SKM-1 treated with dmso at 0.1 percent for 144 hours (cell line): ENCODE results near the gene METAP1.
"Not testable (repeated sequence)": the region's sequence is repeated elsewhere in the genome, so short reads cannot be mapped to it uniquely, and the experiment has no call there.

Experiments
- DNase-seq: peaks from one replicate; lab custom pipeline; 2025; ENCODE audit not compliant: unreplicated experiment; lab: John Stamatoyannopoulos, UW

The METAP1 gene

DNA sequence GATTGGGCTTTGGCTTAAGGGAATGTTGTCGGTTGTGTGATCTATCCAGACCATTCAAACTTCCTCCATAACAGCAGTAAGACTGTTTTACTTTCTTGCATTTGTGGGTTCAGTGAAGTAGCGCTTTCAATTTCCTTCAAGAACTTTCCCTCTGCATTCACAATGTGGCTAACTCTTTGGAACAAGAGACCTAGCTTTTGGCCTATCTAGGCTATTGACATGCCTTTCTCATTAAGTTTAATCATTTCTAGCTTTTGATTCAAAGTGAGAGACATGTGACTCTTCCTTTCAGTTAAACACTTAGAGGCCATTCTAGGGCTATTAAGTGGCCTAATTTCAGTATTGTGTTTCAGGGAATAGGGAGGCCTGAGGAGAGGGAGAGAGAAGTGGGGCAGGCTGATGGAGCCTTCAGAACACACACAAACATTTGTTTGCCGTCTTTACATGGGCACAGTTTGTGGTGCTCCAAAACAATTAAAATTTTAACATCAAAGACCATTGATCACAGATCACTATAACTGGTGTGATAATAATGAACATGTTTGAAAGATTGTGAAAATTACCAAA, 59.0 kb downstream of the METAP1 start:
- DNase-seq: no peak

DNA sequence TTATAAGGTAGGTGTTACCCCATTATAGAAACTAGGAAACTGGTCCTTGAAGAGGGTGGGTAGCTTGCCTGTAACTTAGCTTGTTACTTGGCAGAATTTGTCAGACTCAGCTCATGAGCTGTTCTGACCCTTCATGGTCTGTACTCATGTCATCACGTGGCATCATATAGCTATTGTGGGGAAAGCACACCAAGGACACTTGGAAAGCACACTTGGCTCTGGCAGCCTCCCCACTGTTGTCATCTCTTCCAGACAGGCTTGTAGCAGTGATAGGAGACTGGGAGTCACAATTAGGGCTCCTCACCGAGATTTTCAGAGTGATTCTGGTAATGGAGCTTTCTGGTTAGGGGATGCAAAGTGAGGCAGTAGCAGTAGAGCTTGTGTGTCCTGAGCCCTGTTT, 62.7 kb downstream of the METAP1 start:
- no peak for DNase-seq

DNA sequence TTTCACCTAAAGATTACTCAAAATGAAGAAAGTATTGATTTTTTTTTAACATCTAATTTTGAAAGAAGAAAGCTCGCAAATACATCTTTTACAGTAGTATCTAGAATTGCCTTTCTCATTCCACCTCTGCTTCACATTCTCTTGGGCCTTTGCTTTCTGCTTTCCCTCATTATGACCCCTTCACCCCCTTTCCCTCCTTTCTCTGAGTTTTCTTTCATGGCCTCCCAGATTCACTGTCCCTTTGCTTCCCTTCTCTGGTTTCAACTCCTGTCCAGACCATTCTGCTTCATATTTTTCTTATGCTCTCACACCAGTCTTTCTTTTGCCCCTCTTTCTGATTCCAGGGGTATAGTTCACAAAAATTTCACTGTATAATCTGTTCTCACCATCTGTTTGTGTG, 64.0 kb downstream of the METAP1 start:
- no peak for DNase-seq

DNA sequence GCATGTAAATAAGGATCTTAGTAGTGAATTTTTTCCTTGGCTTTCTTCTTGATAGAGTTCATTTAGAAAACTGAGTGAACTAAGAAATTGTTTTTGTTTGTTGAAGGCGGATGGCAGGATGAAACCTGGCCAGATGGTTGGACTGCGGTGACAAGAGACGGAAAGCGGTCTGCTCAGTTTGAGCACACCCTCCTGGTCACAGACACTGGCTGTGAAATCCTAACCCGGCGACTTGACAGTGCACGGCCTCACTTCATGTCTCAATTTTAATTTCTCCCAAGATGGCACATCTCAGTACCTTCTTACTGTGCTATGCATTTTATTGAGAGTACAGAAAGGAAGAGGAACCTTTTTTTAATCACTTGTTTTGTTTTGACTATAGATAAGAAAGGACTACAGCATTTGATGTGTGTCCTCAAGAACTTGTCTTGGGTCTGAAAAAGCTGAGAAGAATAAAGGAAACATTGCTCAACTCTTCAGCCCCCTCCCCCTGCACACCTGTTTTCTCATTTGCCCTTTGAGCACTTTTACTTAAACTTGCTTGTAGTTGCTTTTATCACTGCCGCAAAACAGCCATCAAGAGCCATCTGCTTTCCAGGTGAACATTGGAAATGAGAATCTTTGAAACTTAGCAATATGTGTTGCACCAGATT, 65.7 kb downstream of the METAP1 start:
- DNase-seq: no peak

DNA sequence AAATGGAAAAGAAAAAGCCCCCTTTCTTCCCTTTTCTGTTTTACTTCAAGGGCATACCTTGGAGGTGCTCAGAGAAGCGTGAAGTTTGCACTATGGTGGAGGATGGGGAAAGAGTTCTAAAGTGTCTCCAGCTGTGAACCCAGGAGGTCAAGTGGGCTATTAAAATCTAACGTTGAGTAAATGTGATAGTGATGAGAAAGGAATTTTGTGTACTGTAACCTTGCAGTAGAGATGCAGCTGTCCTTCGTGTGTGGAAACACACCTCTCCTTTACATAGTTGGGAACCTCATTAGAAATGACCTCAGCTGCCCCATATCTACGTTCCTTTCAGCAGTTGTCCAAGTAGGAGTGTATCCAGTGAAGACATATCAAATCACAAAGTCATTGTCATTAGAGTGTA, 66.6 kb downstream of the METAP1 start:
- no peak for DNase-seq

DNA sequence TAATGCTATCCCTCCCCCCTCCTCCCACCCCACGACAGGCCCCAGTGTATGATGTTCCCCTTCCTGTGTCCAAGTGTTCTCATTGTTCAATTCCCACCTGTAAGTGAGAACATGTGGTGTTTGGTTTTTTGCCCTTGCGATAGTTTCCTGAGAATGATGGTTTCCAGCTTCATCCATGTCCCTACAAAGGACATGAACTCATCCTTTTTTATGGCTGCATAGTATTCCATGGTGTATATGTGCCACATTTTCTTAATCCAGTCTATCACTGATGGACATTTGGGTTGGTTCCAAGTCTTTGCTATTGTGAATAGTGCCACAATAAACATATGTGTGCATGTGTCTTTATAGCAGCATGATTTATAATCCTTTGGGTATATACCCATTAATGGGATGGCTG, 70.0 kb downstream of the METAP1 start:
- DNase-seq: not testable (repeated sequence)

DNA sequence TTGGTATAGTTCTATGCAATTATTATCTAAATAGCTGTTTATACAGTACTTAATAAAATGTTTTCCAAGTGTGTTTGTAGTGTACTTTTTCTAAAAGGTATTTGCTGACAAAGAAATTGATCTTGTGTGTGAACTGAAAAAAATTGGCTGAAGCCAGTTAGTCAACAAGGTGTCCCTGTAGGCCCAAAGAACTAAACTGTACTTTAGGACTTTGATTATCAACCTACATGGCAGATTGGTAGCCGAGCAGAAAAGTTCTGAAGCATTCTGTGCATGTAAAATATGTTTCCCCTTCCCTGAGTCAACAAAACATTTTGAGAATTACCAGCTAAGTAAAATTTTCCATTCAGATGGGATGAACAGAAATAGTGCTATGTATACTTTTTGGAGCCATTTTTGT, 72.1 kb downstream of the METAP1 start:
- no peak for DNase-seq

DNA sequence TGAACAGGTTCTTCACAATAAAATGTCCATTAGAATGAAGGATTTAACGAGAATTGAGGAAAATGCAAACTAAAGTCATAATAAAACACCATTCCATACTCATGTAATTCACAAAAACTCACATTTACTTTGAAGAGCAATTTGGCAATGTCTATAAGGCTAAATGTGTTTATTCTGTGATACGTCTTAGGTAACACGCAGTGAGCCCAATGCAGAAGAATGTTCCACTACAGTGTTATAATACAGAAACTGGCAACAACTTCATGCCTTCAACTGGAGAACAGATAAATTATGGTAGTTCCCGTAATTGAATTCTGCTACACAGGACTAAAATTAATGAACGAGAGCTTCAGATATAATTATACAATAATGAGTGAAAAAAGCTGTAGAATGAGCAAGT, 75.6 kb downstream of the METAP1 start:
- no peak for DNase-seq

DNA sequence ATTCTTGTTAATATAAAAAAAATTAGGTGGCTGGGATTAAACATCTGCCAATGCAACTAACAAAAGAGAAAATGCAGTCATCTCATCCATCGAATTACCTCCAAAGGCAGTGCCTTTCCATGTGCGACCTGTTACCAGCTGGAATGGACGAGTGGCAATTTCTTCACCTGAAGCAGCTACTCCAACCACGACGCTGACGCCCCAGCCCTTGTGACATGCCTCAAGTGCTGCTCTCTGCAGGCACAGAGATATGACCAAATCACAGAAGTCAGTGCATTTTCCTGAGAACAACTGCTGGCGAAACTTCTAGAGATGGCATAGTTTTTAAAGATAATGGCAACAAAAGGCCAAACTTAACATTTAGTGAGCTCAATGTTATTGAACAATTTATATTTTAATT, 79.3 kb downstream of the METAP1 start:
- DNase-seq: no peak

DNA sequence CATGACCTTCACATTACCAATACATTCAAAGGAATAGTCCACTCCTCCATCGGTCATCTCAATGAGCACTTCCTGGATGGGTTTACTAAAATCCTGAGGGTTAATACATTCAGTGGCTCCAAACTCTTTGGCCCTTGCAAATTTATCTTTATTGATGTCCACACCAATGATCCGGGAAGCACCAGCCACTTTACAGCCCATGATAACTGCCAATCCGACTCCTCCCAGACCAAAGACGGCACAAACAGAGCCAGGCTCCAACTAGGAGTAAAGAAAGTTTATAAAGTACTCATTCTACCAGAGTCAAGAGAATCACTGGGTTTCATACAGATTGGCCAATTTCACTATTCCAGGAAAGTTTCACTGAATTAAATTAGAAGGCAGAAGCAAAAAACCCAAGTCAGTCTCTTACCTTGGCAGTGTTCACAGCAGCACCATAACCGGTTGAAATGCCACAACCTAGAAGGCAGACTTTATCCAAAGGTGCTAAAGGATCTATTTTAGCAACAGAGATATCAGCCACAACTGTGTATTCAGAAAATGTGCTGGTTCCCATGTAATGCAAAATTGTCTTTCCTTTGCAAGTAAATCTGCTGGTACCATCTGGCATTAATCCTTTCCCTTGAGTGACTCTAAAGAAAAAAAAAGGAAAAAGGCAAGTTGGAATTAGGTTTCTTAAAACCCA, 80.9 kb downstream of the METAP1 start:
- no peak for DNase-seq

DNA sequence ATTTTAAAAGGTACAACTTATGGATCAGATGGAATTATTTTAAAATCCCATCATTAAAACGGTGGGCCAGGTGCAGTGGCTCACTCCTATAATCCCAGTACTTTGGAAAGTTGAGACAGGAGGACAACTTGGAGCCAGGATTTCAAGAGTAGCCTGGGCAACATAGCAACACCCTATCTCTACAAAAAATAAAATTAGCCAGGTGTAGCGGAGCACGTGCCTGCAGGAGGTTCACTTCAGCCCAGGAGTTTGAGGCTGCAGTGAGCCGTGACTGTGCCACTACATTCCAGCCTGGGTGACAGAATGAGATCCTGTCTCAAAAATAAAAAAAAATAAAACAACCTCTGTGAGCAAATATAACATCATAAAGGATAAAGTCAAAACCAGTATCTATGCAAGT, 81.7 kb downstream of the METAP1 start:
- no peak for DNase-seq

DNA sequence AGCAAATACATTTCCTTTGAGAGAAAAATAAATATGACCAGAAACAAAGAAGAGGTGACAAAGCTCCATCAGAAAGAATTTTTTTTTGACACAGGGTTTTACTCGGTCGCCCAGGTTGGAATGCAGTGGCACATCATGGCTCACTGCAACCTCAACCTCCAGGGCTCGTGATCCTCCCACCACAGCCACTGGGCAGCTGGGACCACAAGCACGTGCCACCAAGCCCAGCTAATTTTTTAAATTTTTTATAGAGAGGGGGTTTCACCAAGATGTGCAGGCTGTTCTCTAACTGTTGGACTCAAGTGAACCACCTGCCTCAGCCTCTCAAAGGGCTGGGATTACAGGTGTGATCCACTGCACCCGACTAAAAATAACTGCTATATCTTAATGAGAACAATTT, 82.8 kb downstream of the METAP1 start:
- DNase-seq: no peak

DNA sequence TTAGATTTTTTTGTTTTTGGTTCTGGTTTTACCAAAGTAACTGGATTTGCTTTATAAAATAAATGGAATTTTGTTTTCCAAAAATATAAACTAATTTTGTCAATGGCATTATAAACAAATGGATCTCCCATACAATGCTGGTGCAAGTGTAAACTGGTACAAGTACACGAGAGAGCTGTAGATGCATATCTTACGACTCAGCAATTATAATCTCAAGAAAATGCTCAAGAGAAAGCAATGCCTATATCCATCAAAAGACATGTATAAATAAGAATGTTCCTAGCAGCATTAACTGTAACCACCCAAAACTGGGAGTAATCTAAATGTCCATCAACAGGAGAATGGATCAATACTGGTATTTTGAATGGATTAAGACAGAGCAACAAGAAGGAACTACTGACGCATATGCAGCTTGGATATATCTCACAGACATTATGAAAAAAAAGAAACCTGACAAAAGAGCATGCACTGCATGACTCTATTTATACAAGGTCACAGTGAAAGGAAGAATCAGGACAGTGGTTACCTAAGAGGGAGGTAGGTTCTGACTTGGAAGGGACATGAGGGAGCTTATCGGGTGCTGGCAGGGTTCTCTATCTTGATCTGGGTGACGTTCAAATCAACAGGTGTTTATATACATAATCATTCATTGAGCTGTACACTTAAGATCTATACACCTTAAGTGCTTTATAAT, 83.6 kb downstream of the METAP1 start:
- DNase-seq: no peak

DNA sequence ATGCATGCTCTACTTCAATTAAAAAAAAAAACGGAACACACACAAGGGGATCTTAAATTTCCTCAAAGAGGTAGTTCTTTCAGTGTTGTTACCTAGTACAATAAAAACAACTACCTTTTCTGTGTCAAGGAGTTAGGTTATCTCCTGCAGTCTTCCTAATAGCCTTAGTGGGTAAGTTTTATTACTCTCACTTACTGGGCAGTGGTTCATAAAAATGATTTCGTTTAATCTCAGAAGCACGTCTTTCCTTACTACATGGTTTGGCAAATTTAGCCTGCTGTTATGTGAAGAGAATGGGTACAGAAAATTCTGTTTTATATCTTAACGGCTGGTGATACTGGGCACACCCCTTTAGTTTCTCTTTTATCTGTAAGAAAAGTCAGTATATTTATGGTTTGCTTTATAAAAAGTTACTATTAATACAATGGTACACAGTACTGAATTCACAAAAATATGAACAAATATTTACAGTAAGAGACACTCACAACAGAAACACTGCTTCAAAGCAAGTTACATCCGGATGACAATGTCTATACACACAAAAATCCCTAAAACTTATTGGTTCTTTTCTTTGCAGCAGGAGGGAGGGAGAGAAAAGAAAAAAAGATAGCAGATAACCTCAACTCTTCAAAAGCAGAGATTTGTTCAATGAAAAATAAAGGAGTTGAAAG, 84.2 kb downstream of the METAP1 start:
- no peak for DNase-seq

DNA sequence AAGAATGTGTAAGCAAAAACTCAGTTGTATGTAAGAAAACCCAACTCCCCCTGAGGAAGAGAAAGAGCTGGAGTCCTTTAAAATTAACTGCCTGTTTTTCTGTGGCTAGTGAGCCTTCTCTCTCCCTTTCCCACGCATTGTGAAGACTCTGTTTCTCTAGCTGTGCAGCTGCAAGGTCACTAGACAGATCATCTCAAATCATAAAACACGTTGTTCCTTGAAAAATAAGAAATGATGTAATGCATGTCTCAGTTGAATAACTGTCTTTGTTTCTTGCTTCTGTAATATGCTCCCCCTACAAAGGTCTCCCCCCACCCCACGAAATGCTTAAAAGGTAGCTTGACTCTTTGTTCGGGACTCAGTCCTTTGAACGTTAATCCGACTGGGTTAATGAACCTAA, 85.3 kb downstream of the METAP1 start:
- DNase-seq: not testable (repeated sequence)

DNA sequence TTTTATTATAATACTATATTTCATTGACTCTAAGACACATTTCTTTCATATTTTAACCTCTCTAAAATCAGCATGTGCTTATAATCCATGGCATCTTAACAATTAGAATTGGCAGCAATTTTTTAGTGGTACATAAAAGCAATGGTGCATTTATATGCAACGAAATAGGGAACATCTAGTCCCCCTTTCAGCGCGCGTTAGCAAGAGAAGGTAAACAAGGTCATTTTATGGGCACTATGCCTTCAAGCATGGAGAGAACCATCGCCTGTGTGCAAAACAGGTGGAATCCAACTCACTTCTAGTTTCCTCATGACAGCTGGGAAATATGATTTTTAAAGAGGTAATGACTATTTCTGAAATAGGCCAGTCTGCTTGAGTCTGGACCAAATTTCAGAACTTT, 86.7 kb downstream of the METAP1 start:
- DNase-seq: no peak

DNA sequence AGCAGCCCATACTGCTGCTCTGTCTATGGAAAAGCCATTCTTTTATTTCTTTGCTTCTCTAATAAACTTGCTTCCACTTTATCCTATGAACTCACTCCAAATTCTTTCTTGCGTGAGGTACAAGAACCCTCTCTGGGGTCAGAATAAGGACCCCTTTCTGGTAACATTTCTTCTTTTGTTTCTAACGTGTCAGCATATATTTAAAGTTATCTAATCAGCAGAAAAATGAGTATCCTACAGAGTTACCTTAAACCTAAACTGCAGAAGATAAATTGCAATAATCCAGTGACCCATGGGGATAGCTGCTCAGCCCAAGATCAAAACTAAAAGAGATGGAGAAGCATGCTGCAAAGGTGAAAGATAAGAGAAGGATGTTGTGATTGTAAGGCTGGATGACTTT, 89.1 kb downstream of the METAP1 start:
- no peak for DNase-seq

DNA sequence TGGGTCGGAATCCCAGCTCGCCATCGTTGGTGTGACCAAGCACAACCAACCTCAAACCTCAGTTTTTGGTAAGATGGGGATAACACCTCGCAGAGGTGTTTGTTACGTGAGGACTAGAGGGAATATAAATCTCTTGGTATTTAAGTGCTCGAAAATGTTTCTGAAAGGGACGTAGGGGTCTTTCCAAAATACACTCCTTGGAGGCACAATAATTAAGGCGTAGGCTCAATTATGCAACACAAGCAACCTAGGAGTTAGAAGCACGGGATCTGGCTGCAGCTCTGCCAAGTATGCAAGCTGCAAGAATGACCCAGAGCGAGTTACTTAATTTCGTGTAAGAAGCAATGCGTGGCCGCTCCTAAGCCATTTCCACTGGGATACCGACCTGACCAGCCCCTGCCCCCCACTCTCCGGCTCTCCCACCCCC, 92.5 kb downstream of the METAP1 start:
- peak; percentile 37 for DNase-seq

DNA sequence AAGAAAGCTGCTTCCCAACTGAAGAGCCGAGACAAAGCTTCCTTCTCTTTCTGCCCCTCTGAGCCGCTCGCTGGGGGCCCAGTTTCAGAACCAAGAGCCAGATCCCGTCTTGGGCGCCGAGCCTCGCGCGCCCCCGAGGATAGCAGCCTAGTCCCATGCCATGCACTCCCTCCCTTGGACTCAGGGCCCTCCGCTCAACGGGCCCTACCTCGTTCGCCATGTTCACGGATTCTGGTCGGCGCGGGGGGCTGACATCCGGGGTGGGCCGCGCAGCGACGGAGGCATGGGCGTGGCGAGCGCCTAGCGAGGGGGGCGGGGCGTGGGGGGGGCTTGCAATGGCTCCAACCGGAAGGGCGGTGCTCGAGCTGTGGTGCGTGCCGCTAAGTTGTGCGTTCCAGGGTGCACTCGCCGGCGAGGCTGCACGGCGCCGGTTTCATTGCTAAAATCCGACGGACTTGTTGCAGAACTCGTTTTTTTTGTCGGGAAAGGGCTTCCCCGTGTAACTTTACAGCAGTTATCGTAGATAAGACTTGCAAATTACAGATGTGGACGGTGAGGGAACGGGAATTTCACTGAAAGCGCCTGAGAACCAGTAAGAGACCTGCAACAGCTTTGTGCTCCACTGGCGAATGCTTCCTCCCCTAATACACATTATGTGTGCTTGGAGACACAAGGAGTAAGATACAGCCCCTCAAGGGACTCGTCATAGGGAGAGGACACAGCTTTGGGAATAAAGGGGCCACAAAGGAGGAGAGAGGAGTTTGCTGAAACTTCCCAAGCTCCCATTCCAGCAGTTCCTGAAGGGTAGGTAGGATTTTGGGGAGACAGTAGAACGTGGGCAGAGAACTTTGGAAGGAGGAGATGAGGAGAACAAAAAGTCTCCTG, 93.2 kb downstream of the METAP1 start, which contains the start of gene ADH5:
Gene ADH5, minus strand, starts transcription at position 308 of the 885 bp plus-strand sequence. Its CDS starts 88 bp downstream, at position 220.
- DNase-seq: peak; percentile 66

DNA sequence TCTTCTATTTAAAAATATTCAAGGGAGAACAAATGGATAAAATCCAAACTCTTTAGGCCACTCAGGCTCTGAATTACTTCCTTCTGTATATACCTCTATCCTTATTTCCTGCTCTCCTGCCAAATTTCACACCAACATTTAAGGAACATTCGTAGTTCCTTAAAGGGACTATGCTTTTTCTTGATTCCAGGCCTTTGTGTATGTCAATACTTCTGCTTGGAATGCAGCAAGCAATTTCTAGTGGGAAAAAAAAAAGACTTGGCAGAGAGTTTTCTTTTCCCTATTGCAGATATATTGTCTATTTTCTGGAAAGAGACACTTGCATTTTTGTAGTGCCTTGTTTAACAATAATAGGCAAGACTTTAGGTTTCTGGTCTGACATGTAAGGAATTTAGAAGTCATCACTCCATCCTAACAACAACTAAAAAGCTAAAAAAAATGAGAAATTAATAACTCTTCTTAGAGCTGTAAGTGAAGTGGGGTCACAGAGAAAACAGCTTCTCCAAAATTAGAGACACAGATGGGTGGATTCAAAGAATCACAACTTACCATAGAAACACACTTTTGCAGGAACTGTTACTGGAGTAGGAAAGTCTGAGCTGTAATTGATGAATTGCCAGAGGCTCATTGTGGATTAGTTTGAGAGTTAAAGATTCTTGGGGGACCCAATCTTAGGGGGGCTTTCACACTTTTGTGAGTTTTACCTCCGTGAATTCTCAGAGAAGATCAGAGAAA, 95.1 kb downstream of the METAP1 start:
- DNase-seq: no peak
